ENCODE results near the gene ITLN1.

DNA sequence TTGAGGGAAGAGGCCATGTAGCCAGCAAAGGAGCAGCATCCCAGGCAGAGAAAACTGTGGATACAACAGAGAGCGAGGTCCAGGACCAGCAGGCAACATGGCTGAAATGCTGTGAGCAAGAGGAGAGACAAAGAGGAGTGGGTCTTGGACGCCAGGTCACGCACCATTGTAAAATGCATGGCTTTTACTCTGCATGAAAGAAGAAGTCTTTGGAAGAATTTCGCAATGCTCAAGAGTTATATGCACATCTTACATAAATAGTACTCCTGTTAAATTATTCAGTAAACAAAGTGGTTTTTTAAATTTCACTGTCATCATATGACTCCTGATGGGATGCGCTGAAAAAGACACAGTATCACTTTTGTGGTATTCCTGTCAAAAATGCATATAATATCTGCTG lies 25.8 kb downstream of the ITLN1 start:
- TF ChIP-seq EZH2 (IDR thresholded peaks at IDR 0.05; ENCODE audit: borderline replicate concordance): no peak
- TF ChIP-seq, protein P1, sequence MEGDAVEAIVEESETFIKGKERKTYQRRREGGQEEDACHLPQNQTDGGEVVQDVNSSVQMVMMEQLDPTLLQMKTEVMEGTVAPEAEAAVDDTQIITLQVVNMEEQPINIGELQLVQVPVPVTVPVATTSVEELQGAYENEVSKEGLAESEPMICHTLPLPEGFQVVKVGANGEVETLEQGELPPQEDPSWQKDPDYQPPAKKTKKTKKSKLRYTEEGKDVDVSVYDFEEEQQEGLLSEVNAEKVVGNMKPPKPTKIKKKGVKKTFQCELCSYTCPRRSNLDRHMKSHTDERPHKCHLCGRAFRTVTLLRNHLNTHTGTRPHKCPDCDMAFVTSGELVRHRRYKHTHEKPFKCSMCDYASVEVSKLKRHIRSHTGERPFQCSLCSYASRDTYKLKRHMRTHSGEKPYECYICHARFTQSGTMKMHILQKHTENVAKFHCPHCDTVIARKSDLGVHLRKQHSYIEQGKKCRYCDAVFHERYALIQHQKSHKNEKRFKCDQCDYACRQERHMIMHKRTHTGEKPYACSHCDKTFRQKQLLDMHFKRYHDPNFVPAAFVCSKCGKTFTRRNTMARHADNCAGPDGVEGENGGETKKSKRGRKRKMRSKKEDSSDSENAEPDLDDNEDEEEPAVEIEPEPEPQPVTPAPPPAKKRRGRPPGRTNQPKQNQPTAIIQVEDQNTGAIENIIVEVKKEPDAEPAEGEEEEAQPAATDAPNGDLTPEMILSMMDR (IDR thresholded peaks at IDR 0.05; ENCODE audit: poor library complexity): no peak

All from hepatocyte (in vitro differentiated cells).